MCF 10A (cell line): ENCODE results near the gene PTPRT. TPM values are rescaled to one million over a fixed set of nuclear protein-coding genes. Genes with fewer than 3 reads are reported as not detected.

Experiments used
- BruUV-seq: library from RNA; stranded (reverse); fragments of 400-500 nt; replicated peaks from 2 replicates; lab custom pipeline; 2021; lab: Mats Ljungman, UMichigan
- CTCF ChIA-PET: fragments of 300-600 bp; sonication (Branson Sonifier 250); formaldehyde crosslinking; extraction: SDS; loops from one replicate; lab custom pipeline; 2021; ENCODE audit warnings: antibody characterized with exemption, inconsistent platforms; lab: Yijun Ruan, JAX
- POLR2A ChIA-PET: fragments of 300-600, 350-650 bp; sonication (Branson Sonifier 250); formaldehyde crosslinking; extraction: SDS; loops from one replicate; lab custom pipeline; 2020; ENCODE audit warnings: antibody characterized with exemption, inconsistent platforms; lab: Yijun Ruan, JAX
- DNase-seq: peaks from one replicate; pipeline ENCODE4 v3.0.0-alpha.2; 2018; ENCODE audit not compliant: unreplicated experiment
- H3K27ac Mint-ChIP-seq: one replicate; pipeline ENCODE4 v1.8.0; 2022; ENCODE audit warnings: mild to moderate bottlenecking, low read depth, mixed read lengths; ENCODE audit not compliant: unreplicated experiment
- H3K27me3 Mint-ChIP-seq: one replicate; pipeline ENCODE4 v1.8.0; 2022; ENCODE audit warnings: mixed read lengths; ENCODE audit not compliant: insufficient read depth, unreplicated experiment
- H3K36me3 Mint-ChIP-seq: one replicate; pipeline ENCODE4 v1.8.0; 2022; ENCODE audit warnings: mild to moderate bottlenecking, moderate library complexity, mixed read lengths; ENCODE audit not compliant: insufficient read depth, unreplicated experiment
- H3K4me1 Mint-ChIP-seq: one replicate; pipeline ENCODE4 v1.8.0; 2022; ENCODE audit warnings: mixed read lengths; ENCODE audit not compliant: insufficient read depth, unreplicated experiment
- H3K4me3 Mint-ChIP-seq: one replicate; pipeline ENCODE4 v1.8.0; 2022; ENCODE audit warnings: mild to moderate bottlenecking, moderate library complexity, mixed read lengths; ENCODE audit not compliant: unreplicated experiment
- H3K9me3 Mint-ChIP-seq: one replicate; pipeline ENCODE4 v1.8.0; 2022; ENCODE audit warnings: mixed read lengths; ENCODE audit not compliant: unreplicated experiment
- CTCF ChIP-seq: fragments of 200-600 bp; IDR thresholded peaks from one replicate; pipeline ENCODE4 v1.8.0; 2022; ENCODE audit warnings: antibody characterized with exemption, mild to moderate bottlenecking; ENCODE audit not compliant: unreplicated experiment
- intact Hi-C: fragments of 100-400 bp; cut with micrococcal nuclease; formaldehyde crosslinking; loops from 2 replicates; pipeline ENCODE4 v1.14.1; 2022
- total RNA-seq: library from RNA; stranded (reverse); gene quantifications from 2 replicates; pipeline ENCODE4 v1.2.3, GENCODE V29; 2022

Gene PTPRT
- total RNA-seq, 1 experiment from 2014 or later: not detected

DNA sequence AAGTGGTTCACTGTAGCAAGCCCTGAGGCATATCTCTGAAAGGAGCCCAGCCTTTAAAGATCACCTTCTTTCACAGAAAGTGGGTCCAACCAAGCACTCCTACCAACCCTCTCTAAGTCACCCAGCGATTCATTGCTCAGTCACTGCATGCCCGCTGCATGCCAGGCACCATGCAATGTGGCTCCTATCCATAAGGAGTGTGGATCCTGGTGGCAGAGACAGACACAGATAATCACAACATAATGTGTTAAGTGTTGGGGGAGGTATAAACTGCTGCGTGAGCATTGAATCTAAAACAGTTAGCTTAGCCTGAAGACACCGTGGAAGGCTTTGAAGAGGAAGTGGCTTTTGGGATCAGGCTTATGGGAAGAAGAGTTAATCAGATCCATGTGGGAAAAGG is 659.5 kb downstream of the PTPRT start:
- no peak overlapping the region for H3K27ac Mint-ChIP-seq
- H3K4me3 Mint-ChIP-seq: no peak overlapping the region
- H3K27me3 Mint-ChIP-seq: no peaks in the 10 kb centered on the region
- ChIA-PET CTCF (interaction anchor here (0.6 to 1.2 kb wide), 3 partner anchors 66 to 791 kb away, joined by 3 read pairs; no protein-coding TSS in a partner anchor), POLR2A (no interaction called here)
- intact Hi-C loops: no loop called here
- peaks cover 27% of the 10 kb centered on the region for H3K9me3 Mint-ChIP-seq
- no peak for DNase-seq
- BruUV-seq: no TSS peak
- H3K4me1 Mint-ChIP-seq: no peaks in the 10 kb centered on the region
- H3K36me3 Mint-ChIP-seq: no peaks in the 10 kb centered on the region
- no peak for TF ChIP-seq CTCF

GRCh38 chr20:42524058-42524457 is 665.6 kb downstream of the PTPRT start:
- Mint-ChIP-seq H3K4me1 (no peaks in the 10 kb centered on the region), H3K9me3 (peaks cover 48% of the 10 kb centered on the region), H3K36me3 (peaks cover 6% of the 10 kb centered on the region), H3K27me3 (no peaks in the 10 kb centered on the region), H3K27ac (no peak overlapping the region), H3K4me3 (no peak overlapping the region)
- TF ChIP-seq CTCF: no peak
- ChIA-PET CTCF (no interaction called here), POLR2A (no interaction called here)
- DNase-seq: no peak
- no TSS peak for BruUV-seq
- intact Hi-C loops: no loop called here

DNA sequence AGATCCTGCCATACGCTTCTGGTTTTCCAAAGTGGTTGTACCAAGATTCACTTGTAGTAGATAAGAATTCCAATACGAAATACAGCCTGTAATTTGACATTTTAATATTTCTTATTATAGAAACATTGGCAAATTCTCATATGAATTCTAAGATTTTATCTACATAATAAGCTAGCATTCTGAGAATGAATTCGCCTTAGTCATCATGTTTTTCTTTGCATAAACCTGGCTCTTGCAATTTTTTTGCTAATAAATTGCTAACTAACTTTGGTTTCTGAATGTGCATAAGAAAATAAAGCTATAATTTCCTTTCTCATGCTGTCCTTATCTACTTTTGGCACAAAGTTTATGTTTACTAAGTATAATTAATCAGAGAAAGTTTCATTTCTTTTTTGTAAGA is 673.0 kb downstream of the PTPRT start:
- ChIA-PET CTCF (interaction anchor here (0.6 kb wide), 1 partner anchor 1055 kb away, joined by 3 read pairs; no protein-coding TSS in a partner anchor), POLR2A (no interaction called here)
- H3K4me3 Mint-ChIP-seq: no peak overlapping the region
- peaks cover 6% of the 10 kb centered on the region for H3K36me3 Mint-ChIP-seq
- peaks cover 30% of the 10 kb centered on the region for H3K9me3 Mint-ChIP-seq
- BruUV-seq: no TSS peak
- DNase-seq: no peak
- intact Hi-C loops: no loop called here
- no peaks in the 10 kb centered on the region for H3K4me1 Mint-ChIP-seq
- no peak overlapping the region for H3K27ac Mint-ChIP-seq
- no peaks in the 10 kb centered on the region for H3K27me3 Mint-ChIP-seq
- no peak for TF ChIP-seq CTCF

DNA sequence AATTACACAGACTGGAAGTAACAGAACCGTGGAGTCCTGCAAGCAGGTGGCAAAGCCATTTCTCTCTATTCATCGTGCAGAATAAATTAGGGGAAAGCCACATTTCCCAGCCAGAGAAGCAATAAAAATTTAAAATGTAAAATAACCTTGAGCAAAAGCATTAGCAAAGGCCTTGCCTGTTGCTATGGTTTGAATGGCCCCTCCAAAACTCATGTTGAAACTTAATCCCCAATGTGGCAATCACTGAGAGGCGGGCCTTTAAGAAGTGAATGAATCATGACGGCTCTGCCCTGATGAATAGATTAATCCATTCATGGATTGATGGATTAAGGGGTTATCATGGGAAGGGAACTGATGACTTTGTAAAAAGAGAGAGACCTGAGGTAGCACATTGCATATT is 679.0 kb downstream of the PTPRT start:
- no TSS peak for BruUV-seq
- no peak for DNase-seq
- no peaks in the 10 kb centered on the region for H3K4me1 Mint-ChIP-seq
- POLR2A ChIA-PET: no interaction called here
- H3K27ac Mint-ChIP-seq: no peak overlapping the region
- intact Hi-C loops: no loop called here
- TF ChIP-seq CTCF: no peak
- H3K36me3 Mint-ChIP-seq: no peaks in the 10 kb centered on the region
- no peak overlapping the region for H3K4me3 Mint-ChIP-seq
- CTCF ChIA-PET: no interaction called here
- no peaks in the 10 kb centered on the region for H3K27me3 Mint-ChIP-seq
- peaks cover 34% of the 10 kb centered on the region for H3K9me3 Mint-ChIP-seq
